Measurements from ENCODE around the gene ZNF613.
"Not testable (repeated sequence)": the region's sequence is repeated elsewhere in the genome, so short reads cannot be mapped to it uniquely, and the experiment has no call there.

ZNF613 gene

DNA sequence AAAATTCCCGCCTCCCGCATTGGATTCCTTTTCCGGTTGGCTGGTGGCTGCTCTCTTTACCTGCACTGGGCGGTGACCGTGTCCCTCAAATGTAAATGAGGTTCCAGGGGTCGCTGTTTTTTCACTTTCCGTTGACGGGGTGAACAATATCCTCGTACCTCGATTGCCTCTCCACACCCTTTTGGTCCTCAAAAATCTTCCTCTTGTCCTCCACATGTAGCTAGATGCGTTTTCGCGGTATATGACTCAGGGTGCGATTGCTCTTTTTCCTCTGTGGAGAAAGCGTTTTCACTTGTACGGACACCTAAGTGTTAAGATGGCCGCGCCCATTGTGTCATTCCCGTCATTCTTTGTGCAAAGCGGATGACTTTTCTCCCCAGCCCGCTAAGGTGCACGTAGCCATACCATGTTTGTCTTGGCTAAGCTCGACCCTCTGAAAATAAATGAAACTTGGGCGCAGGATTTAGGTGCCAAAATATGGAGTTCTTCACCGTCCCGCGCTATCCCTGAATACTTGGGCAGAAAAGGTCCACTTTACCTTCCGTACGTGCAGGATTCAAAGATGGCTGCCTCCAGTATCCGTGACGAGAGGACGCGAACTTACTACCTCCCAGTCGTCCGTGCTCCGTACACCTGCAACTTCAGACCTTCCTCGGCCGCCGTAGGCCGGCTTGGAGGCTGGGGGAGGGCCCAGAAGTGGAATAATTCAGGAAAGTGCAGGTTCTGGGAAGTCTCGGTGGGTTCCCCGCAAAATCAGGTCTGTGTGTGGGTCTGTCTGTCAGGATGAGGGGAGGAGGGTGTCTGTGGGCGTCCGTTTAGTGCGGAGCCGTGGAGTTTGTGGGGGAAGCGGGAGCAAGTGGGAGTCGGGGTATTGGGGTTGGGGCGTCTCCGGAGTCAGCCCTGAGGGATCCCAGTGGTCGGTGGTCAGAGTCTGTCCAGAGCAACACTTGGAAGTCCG is at the start of gene ZNF613:
ZNF613 (plus strand) TSS at position 689 of the 958 bp plus-strand sequence. CDS start 8,749 bp downstream, outside the sequence.
- peak; percentile 64 for DNase-seq (ENCODE audit: insufficient read length, low spot score)
- FAIRE-seq = peak; percentile 97

DNA sequence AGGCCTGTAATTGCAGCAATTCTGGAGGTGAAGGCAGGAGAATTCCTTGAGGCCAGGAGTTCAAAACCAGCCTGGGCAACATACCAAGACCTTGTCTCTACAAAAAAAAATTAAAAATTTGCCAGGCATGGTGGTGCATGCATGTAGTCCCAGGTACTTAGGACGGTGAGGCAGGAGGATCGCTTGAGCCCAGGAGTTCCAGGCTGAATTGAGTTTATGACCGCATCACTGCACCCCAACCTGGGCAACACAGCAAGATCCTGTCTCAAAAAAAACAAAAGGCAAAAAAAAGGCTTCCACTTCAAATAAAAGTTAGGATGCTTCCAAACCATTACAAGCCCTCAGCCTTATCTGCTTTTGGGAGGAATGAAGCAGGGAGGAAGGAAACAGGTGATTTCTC is 44.8 kb upstream of the ZNF613 start:
- no peak for DNase-seq (ENCODE audit: insufficient read length, low spot score)
- no peak for FAIRE-seq

DNA sequence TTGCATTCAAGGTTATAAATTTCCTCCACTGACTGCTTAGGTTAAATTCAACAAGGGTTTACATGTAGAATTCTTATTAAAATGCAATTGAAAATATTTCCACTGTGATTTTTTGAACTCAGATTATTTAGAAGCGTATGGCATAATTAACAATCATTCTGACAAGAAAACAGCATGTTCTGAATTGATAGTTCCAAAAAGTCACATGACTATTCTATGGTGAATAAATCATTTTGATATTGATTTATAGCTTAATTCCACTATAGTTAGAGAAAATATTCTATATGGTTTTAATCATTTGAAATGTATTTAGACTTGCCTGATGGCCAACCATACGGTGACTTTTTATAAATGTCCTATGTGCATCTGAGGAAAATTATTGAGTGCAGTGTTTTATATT is 42.6 kb upstream of the ZNF613 start:
- FAIRE-seq = no peak
- no peak for DNase-seq (ENCODE audit: insufficient read length, low spot score)

DNA sequence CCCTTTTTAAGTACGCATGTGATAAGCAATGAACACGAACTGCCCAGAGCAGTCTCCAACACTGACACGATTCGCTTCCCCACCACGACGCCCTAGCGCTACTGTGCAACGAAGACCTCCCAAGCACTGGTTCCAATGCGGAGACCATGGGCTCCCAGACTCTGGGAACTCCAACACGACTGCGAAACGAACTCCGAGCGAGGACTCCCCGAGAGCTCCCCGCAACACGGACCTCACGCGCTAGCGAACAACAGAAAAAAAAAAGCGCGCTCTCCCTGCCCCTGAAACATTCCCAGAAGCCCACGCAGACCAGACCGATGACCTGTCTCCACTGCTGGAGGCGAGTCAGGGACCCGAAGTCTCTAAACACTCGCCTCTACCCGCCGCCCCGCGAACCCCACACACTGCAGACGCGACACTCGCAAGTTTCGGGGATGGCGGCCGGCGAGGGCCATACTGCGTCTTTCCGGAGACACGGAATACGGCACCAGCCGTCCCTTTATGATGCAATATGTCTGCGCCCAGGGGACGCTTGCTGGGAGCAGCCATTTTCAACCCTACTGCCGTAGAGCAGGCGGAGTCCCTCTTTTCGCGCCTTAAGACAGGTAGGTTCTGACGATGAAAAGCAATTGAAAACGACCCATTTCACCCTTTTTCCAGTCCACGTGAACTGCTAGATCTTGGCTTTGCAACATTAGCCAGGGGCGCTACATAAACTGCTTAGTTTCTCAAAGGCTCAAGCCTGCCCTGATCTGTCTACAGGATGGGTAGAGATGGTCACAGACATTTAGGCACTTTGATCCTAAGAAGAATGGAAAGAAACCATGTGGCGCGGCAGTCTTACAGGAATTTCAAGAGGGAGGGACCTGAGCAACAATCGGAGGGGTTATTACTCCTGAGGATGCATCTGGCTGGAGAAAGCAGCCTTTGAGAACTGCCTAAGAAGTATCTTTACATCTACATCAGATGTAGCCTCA is 39.5 kb upstream of the ZNF613 start, which contains the start of gene ZNF577:
ZNF577 (minus strand) TSS at position 430 of the 977 bp plus-strand sequence. CDS start 7,569 bp downstream, outside the sequence.
- FAIRE-seq = no peak
- no peak for DNase-seq (ENCODE audit: insufficient read length, low spot score)

DNA sequence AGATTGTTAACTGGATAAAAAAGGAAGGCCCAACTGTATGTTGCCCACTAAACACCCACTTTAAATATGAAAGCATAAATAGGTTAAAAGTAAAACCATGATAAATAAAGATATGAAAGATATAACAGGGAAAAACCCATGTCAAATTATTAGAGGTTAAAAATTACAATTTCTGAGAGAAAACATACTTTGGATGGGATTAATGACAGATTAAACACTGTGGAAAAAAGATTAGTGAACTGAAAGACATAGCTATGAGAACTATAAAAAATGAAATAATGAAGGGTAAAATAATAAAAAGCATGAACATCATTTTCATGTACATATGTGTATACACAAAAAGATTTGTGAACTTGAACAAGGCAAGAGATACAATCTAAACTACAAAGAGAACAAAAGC is 37.3 kb upstream of the ZNF613 start:
- no peak for FAIRE-seq
- DNase-seq (ENCODE audit: insufficient read length, low spot score) = no peak

DNA sequence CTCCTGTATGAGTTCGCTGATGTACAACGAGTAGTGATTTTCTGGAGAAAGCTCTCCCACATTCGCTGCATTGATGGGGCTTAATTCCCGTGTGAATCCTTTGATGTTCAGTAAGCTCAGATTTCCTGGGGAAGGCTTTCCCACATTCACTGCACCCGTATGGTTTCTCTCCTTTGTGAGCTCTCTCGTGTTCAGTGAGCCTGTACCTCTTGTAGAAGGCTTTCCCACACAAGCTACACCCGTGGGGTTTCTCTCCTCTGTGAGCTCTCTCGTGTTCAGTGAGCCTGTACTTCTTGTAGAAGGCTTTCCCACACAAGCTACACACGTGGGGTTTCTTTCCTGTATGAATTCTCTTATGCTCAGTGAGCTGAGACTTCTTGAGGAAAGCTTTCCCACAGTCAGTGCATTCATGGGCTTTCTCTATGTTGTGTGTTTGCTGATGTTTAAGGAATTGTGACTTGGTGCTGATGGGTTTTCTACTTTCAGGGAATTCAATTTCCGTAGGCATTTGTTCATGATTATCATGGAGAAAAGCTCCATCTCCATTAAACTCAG is 36.0 kb upstream of the ZNF613 start:
- DNase-seq (ENCODE audit: insufficient read length, low spot score) (no peak), FAIRE-seq (no peak)

DNA sequence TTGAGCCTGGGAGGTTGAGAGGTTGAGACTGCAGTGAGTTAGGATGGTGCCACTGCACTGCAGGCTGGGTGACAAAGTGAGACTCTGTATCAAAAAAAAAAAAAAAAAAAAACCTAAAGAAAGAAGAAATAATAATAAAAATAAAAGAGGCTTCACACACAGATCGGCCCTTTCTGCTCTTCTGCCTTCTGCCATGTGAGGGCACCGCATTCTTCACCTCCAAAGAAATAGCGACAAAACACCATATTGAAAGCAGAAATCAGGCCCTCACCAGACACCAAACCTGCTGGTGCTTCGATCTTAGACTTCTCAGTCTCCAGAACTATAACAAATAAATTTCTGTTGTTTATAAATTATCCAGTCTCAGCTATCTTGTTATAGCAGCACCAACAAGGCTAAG is 25.4 kb upstream of the ZNF613 start:
- DNase-seq (ENCODE audit: insufficient read length, low spot score) = no peak
- FAIRE-seq = no peak

DNA sequence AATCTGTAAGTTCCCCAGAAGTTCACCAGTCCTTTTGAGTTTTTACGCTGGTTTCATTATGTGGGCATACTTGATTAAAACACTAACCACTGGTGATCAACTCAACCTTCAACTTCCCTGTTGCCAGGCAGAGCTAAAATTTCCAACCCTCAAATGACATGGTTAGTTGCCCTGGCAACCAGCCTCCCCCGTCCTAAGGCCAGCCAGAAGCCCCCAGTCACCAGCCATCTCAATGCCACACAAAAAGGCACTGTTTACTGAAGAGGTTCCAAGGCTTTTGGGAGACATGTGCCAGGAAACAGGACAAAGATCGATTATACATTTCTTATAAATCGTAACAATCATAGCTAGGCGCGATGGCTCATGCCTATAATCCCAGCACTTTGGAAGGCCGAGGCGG is 24.1 kb upstream of the ZNF613 start:
- FAIRE-seq = no peak
- no peak for DNase-seq (ENCODE audit: insufficient read length, low spot score)

DNA sequence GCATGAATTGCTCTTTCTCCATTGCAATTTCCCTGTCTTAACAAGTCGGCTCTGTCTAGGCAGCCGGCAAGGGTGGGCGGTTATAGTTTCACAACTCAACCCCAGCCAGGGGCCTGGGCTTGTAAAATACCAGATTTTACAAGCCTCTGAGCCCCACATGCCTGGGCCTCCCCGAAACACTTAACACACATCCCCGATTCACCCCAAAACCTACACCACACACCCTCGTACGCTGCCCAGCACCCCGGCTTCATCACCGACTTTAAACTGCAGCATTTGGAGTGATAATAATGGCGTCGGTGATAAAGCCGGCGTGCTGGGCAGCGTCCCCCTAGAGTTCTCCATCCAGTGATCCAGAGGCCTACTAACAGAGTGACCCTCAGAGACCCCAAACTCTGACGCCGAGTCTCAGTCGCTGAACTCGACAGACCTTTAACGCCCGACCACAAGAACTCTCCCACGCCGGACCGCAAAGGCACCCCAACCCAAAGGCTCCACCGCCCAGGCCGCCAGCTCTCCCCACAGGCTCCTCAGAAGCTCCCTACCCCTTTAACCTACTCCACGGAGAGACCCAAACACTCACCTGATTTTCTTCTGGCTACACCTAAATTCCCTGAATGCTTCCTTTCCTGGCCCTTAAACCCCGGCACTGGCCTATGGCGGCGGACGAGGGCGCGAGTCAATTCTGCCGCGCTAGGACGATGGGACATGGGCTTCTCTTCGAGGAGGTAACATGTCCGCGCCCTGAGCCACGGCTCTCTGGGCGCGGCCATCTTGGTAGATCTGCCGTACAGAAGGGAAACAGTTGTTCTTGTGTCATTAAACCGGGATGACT is 22.7 kb upstream of the ZNF613 start, which contains the start of gene ZNF649:
ZNF649 (minus strand) TSS at position 687 of the 835 bp plus-strand sequence. CDS start 4,910 bp downstream, outside the sequence.
- peak; percentile 62 for DNase-seq (ENCODE audit: insufficient read length, low spot score)
- FAIRE-seq = peak; percentile 88

DNA sequence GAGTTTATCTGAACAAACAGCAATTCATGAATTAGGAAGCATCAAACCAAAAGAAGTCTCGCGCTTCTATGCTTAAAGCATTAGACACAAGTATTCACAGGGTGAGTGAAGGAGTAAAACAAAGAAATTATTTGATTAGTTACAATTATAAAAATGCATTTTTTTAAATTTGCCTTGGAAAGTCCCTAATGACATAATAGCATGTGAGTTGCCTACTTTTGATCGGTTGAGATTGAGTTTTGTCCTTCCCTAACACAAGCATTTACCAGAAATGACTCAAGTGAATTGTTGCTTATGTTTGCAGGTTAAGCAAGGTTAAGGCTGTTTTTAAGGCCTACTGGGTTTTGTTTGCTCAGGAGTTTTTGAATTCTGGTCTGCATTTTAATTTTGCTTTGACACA is 22.1 kb upstream of the ZNF613 start:
- FAIRE-seq (peak; percentile 45), DNase-seq (ENCODE audit: insufficient read length, low spot score) (no peak)

DNA sequence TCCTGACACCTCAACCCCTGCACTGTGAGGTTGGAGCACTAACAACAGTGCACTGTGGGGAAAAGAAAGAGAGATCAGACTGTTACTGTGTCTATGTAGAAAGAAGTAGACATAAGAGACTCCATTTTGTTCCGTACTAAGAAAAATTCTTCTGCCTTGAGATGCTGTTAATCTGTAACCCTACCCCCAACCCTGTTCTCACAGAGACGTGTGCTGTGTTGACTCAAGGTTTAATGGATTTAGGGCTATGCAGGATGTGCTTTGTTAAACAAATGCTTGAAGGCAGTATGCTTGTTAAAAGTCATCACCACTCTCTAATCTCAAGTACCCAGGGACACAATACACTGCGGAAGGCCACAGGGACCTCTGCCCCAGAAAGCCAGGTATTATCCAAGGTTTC is 21.6 kb upstream of the ZNF613 start:
- not testable (repeated sequence) for FAIRE-seq; DNase-seq (ENCODE audit: insufficient read length, low spot score)

DNA sequence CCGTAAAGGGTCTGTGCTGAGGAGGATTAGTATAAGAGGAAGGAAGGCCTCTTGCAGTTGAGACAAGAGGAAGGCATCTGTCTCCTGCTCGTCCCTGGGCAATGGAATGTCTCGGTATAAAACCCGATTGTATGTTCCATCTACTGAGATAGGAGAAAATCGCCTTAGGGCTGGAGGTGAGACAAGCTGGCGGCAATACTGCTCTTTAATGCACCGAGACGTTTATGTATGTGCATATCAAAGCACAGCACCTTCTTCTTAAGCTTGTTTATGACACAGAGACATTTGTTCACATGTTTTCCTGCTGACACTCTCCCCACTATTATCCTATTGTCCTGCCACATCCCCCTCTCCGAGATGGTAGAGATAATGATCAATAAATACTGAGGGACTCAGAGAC is 21.2 kb upstream of the ZNF613 start:
- not testable (repeated sequence) for DNase-seq (ENCODE audit: insufficient read length, low spot score); FAIRE-seq

DNA sequence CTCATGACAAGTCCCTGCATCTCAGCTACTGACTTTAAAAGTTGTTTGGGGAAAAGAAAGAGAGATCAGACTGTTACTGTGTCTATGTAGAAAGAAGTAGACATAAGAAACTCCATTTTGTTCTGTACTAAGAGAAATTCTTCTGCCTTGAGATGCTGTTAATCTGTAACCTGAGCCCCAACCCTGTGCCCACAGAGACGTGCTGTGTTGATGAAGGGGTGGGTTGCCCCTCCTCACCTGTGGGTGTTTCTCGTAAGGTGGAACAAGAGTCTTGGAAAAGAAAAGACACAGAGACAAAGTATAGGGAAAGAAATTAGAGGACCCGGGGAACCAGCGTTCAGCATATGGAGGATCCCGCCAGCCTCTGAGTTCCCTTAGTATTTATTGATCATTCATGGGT is 19.3 kb upstream of the ZNF613 start:
- FAIRE-seq; DNase-seq (ENCODE audit: insufficient read length, low spot score): not testable (repeated sequence)

DNA sequence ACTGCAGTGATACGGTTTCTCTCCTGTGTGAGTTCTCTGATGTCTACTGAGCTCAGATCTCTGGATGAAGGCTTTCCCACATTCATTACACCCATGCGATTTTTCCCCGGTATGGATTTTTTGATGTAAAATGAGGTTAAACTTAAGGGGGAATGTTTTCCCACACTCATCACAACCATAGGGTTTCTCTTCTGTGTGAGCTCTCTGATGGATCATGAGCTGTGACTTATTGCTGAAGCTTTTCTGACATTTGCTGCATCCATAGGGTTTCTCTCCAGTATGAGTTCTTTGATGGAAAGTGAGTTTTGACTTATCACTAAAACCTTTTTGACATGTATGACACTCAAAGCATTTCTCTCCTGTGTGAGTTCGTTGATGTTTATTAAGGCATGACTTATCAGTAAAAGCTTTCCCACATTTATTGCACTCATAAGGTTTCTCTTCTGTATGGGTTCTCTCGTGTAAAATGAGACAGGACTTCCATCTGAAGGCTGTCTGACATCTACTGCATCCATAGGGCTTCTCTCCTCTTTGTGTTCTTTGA is 11.9 kb upstream of the ZNF613 start:
- DNase-seq (ENCODE audit: insufficient read length, low spot score) = no peak

DNA sequence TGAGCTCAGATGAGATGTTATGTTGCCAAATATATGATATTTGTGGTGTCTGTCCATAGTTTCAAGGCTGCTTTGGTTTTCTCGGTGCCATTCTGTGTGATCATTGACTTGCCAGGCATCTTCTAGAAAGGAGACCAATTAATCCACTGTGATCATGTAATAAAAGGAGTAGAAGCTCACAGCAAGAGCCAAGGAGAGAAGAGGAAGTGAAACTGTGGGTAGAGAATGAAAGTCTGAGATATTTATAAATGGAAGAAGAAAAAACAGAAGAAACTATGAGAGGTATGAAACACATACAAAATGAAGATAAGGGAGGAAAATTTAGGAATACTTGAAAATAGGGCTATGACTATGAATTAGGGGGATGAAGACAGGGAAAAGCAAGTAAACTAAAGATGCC is 11.1 kb upstream of the ZNF613 start:
- no peak for DNase-seq (ENCODE audit: insufficient read length, low spot score)
- FAIRE-seq = no peak

More for the DNA sequence above, 11.9 kb upstream of the ZNF613 start:
- FAIRE-seq = no peak

DNA sequence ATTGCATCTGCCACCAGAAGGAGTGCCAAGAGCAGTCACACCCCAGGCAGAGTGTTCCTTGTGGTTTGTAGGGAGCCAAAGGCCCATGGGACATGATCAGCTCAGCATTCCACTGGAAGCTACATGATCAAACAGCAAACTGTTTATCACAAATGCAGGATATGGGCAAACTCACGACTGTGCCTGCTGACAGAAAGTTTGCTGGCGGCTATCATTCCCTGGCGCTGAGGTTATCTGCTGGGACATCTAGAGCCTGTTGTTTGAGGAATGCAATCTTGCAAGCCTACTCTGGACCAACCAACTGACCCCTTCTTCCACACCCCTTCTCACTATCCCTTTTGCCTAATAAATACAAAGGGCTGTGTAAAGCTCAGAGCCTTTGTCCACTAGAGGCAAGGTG is 7.7 kb upstream of the ZNF613 start:
- FAIRE-seq (no peak), DNase-seq (ENCODE audit: insufficient read length, low spot score) (no peak)

DNA sequence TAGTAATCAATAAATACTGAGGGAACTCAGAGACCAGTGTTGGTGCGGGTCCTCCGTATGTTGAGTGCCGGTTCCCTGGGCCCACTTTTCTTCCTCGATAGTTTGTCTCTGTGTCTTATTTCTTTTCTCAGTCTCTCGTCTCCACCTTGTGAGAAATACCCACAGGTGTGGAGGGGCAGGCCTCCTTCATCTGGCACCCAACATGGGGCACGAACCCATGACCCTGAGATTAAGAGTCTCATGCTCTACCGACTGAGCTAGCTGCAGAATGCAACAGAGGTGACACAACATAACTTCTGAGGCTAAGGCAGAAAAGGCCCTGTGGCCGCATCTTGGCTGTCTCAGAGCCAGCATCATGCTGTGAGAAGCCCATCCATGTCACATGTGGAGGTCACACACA is 5.3 kb upstream of the ZNF613 start:
- DNase-seq (ENCODE audit: insufficient read length, low spot score) (no peak), FAIRE-seq (no peak)

DNA sequence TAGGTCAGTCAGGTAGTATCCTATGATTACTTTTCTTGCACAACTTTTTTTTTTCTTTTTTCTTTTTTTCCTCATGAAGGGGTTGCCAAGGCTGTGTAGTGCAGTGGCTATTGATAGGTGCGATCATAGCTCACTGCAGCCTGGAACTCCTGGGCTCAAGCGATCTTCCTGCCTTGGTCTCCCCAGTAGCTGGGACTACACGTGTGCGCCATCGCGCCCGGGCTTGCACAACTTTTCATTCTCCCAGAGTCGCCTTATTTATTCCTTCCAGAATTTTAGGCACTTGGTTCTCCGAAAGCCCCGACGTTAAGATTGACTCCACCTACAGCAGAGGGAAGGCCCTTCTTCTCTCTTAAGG is 867 bp upstream of the ZNF613 start:
- no peak for FAIRE-seq
- no peak for DNase-seq (ENCODE audit: insufficient read length, low spot score)

DNA sequence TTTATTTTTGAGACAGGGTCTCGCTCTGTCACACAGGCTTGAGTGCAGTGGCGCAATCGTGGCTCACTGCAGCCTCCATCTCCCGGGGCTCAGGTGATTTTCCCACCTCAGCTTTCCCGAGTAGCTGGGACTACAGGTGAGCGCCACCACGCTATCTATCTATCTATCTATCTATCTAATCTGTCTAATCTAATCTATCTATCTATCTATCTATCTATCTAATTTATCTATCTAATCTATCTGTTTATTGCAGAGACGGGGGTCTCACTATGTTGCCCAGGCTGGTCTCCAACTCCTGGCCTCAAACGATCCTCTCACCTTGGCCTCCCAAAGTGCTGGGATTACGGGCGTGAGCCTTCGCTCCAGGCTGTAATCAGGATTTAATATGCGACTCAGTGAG is 587 bp downstream of the ZNF613 start:
- DNase-seq (ENCODE audit: insufficient read length, low spot score) = no peak
- no peak for FAIRE-seq

DNA sequence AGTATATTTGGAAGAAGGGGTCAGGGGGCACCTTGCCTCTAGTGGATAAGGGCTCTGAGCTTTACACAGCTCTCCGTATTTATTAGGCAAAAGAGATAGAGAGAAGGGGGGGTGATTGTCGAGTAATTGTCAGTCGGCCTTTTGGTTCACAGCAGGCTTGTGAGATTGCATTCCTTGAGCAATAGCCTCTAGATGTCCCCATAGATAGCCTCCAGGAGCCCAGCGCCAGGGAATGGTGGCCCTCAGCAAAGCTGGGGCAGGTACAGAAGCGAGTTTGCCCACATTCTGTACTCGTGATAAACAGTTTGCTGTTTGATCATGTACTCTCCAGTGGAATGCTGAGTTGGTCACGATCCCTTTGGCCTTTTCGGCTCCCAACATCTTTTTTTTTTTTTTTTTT is 4.6 kb downstream of the ZNF613 start:
- DNase-seq (ENCODE audit: insufficient read length, low spot score) = no peak
- FAIRE-seq = no peak

Measured in GM19239 (cell line).